ENCODE measurements around the gene UFC1. TPM values are rescaled to one million over a fixed set of nuclear protein-coding genes. Genes with fewer than 3 reads are reported as not detected.

Gene UFC1
- polyA plus RNA-seq, 1 donor from 2014 or later: 104 TPM

DNA sequence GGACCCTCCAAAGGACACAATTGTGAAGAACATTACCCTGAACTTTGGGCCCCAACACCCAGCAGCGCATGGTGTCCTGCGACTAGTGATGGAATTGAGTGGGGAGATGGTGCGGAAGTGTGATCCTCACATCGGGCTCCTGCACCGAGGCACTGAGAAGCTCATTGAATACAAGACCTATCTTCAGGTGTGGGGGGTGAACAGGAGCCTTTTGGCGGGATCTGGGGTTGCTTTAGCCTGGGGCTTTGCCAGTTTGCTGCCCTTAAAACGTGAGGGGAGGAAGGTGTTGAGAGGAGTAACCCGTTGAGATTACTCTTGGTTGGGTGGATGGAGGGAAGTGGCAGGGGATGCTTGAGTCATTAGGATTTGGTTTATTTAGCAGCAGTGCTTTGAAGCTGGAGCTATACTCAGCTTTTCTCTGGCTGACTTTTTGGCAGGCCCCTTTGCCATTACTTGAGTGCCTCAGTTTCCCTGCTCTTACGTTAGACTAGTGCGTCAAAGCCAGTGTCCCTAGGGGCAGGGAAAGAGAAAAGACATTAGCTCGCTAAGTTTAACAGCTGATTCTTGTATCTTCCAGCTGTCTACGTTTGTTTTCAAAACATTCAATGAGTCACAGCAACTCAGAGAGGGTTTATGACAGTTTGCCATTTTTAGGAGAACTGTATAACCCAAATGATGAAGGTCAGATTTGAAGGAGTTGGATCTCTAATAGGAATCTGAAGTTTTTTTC is 52.8 kb downstream of the UFC1 start:
- no peak overlapping the region for H3K4me2 ChIP-seq (ENCODE audit: low read length)
- H3F3A ChIP-seq (ENCODE audit: insufficient read depth, low read length, poor library complexity, severe bottlenecking): no peaks in the 10 kb centered on the region
- no peak overlapping the region for H3K9ac ChIP-seq (ENCODE audit: low read length)
- peaks cover 11% of the 10 kb centered on the region for H3K36me3 ChIP-seq (ENCODE audit: insufficient read depth, low read length)
- H3K9me3 ChIP-seq (ENCODE audit: low read length): no peaks in the 10 kb centered on the region
- no peaks in the 10 kb centered on the region for H4K20me1 ChIP-seq (ENCODE audit: insufficient read depth)
- TF ChIP-seq, protein P1, sequence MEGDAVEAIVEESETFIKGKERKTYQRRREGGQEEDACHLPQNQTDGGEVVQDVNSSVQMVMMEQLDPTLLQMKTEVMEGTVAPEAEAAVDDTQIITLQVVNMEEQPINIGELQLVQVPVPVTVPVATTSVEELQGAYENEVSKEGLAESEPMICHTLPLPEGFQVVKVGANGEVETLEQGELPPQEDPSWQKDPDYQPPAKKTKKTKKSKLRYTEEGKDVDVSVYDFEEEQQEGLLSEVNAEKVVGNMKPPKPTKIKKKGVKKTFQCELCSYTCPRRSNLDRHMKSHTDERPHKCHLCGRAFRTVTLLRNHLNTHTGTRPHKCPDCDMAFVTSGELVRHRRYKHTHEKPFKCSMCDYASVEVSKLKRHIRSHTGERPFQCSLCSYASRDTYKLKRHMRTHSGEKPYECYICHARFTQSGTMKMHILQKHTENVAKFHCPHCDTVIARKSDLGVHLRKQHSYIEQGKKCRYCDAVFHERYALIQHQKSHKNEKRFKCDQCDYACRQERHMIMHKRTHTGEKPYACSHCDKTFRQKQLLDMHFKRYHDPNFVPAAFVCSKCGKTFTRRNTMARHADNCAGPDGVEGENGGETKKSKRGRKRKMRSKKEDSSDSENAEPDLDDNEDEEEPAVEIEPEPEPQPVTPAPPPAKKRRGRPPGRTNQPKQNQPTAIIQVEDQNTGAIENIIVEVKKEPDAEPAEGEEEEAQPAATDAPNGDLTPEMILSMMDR (IDR thresholded peaks at IDR 0.05; ENCODE audit: poor library complexity, severe bottlenecking): no peak
- TF ChIP-seq EP300 (conservative IDR thresholded peaks at IDR 0.05; ENCODE audit: poor library complexity, severe bottlenecking) (no peak), POLR2AphosphoS5 (IDR thresholded peaks at IDR 0.05) (no peak)
- peaks cover 22% of the 10 kb centered on the region for H3K79me2 ChIP-seq (replicated peaks; ENCODE audit: insufficient read depth, low read length)
- H3K27ac ChIP-seq (ENCODE audit: low read length): no peak overlapping the region
- H2AFZ ChIP-seq (ENCODE audit: low read depth, low read length): no peak overlapping the region
- no peaks in the 10 kb centered on the region for H3K27me3 ChIP-seq (ENCODE audit: insufficient read depth, low read depth, low read length)
- H3K9me2 ChIP-seq (ENCODE audit: insufficient read depth, low read length): no peaks in the 10 kb centered on the region
- no peak overlapping the region for H3K4me3 ChIP-seq (ENCODE audit: low read length)

DNA sequence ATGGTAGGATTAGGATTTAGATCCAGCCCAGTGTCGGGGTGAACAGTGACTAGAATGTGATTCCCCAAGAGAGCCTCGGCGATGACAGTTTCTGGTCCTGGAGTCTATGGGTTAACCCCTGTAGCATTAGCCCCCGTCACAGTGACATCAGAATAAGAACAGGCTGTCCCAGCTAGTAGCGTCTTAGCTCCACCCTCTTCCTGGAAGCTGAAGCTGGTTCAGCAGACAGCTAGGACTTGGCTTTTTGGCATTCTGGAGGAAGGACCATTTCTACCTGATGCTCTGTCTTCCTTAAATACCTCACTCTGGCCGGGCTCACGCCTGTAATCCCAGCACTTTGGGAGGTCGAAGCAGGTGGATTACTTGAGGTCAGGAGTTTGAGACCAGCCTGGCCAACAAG is 53.4 kb downstream of the UFC1 start:
- H3K9me3 ChIP-seq (ENCODE audit: low read length): no peaks in the 10 kb centered on the region
- H2AFZ ChIP-seq (ENCODE audit: low read depth, low read length): no peak overlapping the region
- no peak for TF ChIP-seq SMC3 (conservative IDR thresholded peaks at IDR 0.05; ENCODE audit: poor library complexity)
- TF ChIP-seq EZH2 (IDR thresholded peaks at IDR 0.05; ENCODE audit: borderline replicate concordance, insufficient read depth, low read length, poor library complexity, severe bottlenecking): no peak
- TF ChIP-seq, protein P1 (IDR thresholded peaks at IDR 0.05; ENCODE audit: poor library complexity, severe bottlenecking): no peak
- TF ChIP-seq MXI1 (conservative IDR thresholded peaks at IDR 0.05; ENCODE audit: poor library complexity, severe bottlenecking): no peak
- TF ChIP-seq REST (IDR thresholded peaks at IDR 0.05; ENCODE audit: borderline replicate concordance): no peak
- no peak for TF ChIP-seq EP300 (conservative IDR thresholded peaks at IDR 0.05; ENCODE audit: poor library complexity, severe bottlenecking)
- TF ChIP-seq RAD21 (conservative IDR thresholded peaks at IDR 0.05): no peak
- no peak for TF ChIP-seq TAF1 (IDR thresholded peaks at IDR 0.05; ENCODE audit: low read depth)
- no peak for TF ChIP-seq POLR2AphosphoS5 (IDR thresholded peaks at IDR 0.05)
- H3K36me3 ChIP-seq (ENCODE audit: insufficient read depth, low read length): peaks cover 11% of the 10 kb centered on the region
- no peak overlapping the region for H3K27ac ChIP-seq (ENCODE audit: low read length)
- no peak overlapping the region for H3K4me3 ChIP-seq (ENCODE audit: low read length)
- no peaks in the 10 kb centered on the region for H3K9me2 ChIP-seq (ENCODE audit: insufficient read depth, low read length)
- no peak overlapping the region for H3K4me2 ChIP-seq (ENCODE audit: low read length)
- H3K9ac ChIP-seq (ENCODE audit: low read length): no peak overlapping the region
- no peaks in the 10 kb centered on the region for H3F3A ChIP-seq (ENCODE audit: insufficient read depth, low read length, poor library complexity, severe bottlenecking)
- H3K79me2 ChIP-seq (replicated peaks; ENCODE audit: insufficient read depth, low read length): peaks cover 22% of the 10 kb centered on the region
- H3K27me3 ChIP-seq (ENCODE audit: insufficient read depth, low read depth, low read length): no peaks in the 10 kb centered on the region
- no peaks in the 10 kb centered on the region for H4K20me1 ChIP-seq (ENCODE audit: insufficient read depth)

Small RNA genes lying within 50 kb of the gene (small RNA-seq; reads per million reads assigned to genes)
- gene RF01225: 0 reads per million in 3 experiments

Other genes starting within 250 kb of the UFC1 start
- gene ITLN2, start 199.2 kb upstream of the UFC1 start, polyA plus RNA-seq: not detected in 2 replicates
- gene F11R, start 132.8 kb upstream of the UFC1 start, polyA plus RNA-seq: 4.3 and 7.3 TPM in 2 replicates
- gene TSTD1, start 115.0 kb upstream of the UFC1 start, polyA plus RNA-seq: 59.6 and 63.5 TPM in 2 replicates
- 366 and 457 TPM in 2 replicates for gene USF1, start 108.0 kb upstream of the UFC1 start, polyA plus RNA-seq
- not detected in 2 replicates for gene ARHGAP30, start 84.1 kb upstream of the UFC1 start, polyA plus RNA-seq
- not detected in 2 replicates for gene NECTIN4, start 64.4 kb upstream of the UFC1 start, polyA plus RNA-seq
- gene KLHDC9, start 55.6 kb upstream of the UFC1 start, polyA plus RNA-seq: 78.1 and 106 TPM in 2 replicates
- 161 and 193 TPM in 2 replicates for gene PFDN2, start 35.9 kb upstream of the UFC1 start, polyA plus RNA-seq
- gene NIT1, start 35.9 kb upstream of the UFC1 start, polyA plus RNA-seq: 66.1 and 83.5 TPM in 2 replicates
- 29.6 and 42.6 TPM in 2 replicates for gene DEDD, start 21.3 kb upstream of the UFC1 start, polyA plus RNA-seq
- gene USP21, start 5.5 kb downstream of the UFC1 start, polyA plus RNA-seq: 18.3 and 20.2 TPM in 2 replicates
- 93.9 and 107 TPM in 2 replicates for gene PPOX, start 12.4 kb downstream of the UFC1 start, polyA plus RNA-seq
- gene B4GALT3, start 23.5 kb downstream of the UFC1 start, polyA plus RNA-seq: 39.8 and 43.7 TPM in 2 replicates
- 0.04 TPM in 1 of 2 replicates, not detected in the other for gene ADAMTS4, start 45.1 kb downstream of the UFC1 start, polyA plus RNA-seq
- 166 and 197 TPM in 2 replicates for gene NDUFS2, start 48.4 kb downstream of the UFC1 start, polyA plus RNA-seq
- gene FCER1G, start 61.3 kb downstream of the UFC1 start, polyA plus RNA-seq: 3.5 TPM in 1 of 2 replicates, not detected in the other
- gene APOA2, start 69.7 kb downstream of the UFC1 start, polyA plus RNA-seq: not detected in 2 replicates
- 32.5 and 40.1 TPM in 2 replicates for gene TOMM40L, start 72.1 kb downstream of the UFC1 start, polyA plus RNA-seq
- gene NR1I3, start 84.2 kb downstream of the UFC1 start, polyA plus RNA-seq: not detected in 2 replicates
- 51.2 and 62.5 TPM in 2 replicates for gene PCP4L1, start 104.8 kb downstream of the UFC1 start, polyA plus RNA-seq
- 0.92 TPM in 1 of 2 replicates, not detected in the other for gene MPZ, start 156.0 kb downstream of the UFC1 start, polyA plus RNA-seq
- gene SDHC, start 160.4 kb downstream of the UFC1 start, polyA plus RNA-seq: 24.2 and 41.6 TPM in 2 replicates
- not detected in 2 replicates for gene CFAP126, start 213.9 kb downstream of the UFC1 start, polyA plus RNA-seq